H9 (cell line): ENCODE data around the gene C3orf22. TPM values are rescaled to one million over a fixed set of nuclear protein-coding genes. Genes with fewer than 3 reads are reported as not detected.

ENCODE experiments used
- DNase-seq: peaks from one replicate; pipeline ENCODE4 v3.0.0-alpha.2; 2017
- H2AFZ ChIP-seq: one replicate; pipeline ENCODE4 v1.6.1; 2013; ENCODE audit warnings: mild to moderate bottlenecking, low read length, control low read depth, moderate library complexity
- H2AK5ac ChIP-seq: 2 replicates; pipeline ENCODE4 v1.6.1; 2013; ENCODE audit warnings: low read length, control low read depth, mixed read lengths; ENCODE audit not compliant: insufficient read length
- H2BK120ac ChIP-seq: one replicate; pipeline ENCODE4 v1.6.1; 2013; ENCODE audit warnings: low read depth, mild to moderate bottlenecking, low read length, control low read depth, inconsistent platforms; ENCODE audit not compliant: poor library complexity, severe bottlenecking
- H2BK12ac ChIP-seq: 2 replicates; pipeline ENCODE4 v1.6.1; 2013; ENCODE audit warnings: low read length, control low read depth, mixed read lengths, low read depth; ENCODE audit not compliant: insufficient read length
- H2BK15ac ChIP-seq: 2 replicates; pipeline ENCODE4 v1.6.1; 2013; ENCODE audit warnings: low read depth, low read length, control low read depth
- H2BK20ac ChIP-seq: one replicate; pipeline ENCODE4 v1.6.1; 2013; ENCODE audit warnings: low read depth, mild to moderate bottlenecking, low read length, control low read depth, inconsistent platforms; ENCODE audit not compliant: poor library complexity, severe bottlenecking
- H2BK5ac ChIP-seq: 2 replicates; pipeline ENCODE4 v1.6.1; 2013; ENCODE audit warnings: low read length, control low read depth, mixed read lengths; ENCODE audit not compliant: insufficient read length
- H3K14ac ChIP-seq: 2 replicates; pipeline ENCODE4 v1.6.1; 2013; ENCODE audit warnings: low read length, control low read depth; ENCODE audit not compliant: insufficient read depth
- H3K18ac ChIP-seq: 2 replicates; pipeline ENCODE4 v1.6.1; 2013; ENCODE audit warnings: low read depth, mild to moderate bottlenecking, mixed read lengths, low read length, control low read depth; ENCODE audit not compliant: insufficient read length
- H3K23ac ChIP-seq: 2 replicates; pipeline ENCODE4 v1.6.1; 2013; ENCODE audit warnings: low read length, control low read depth, mixed read lengths, low read depth; ENCODE audit not compliant: insufficient read length
- H3K23me2 ChIP-seq: 2 replicates; pipeline ENCODE4 v1.6.1; 2013; ENCODE audit warnings: low read depth, mild to moderate bottlenecking, mixed read lengths, low read length, control low read depth; ENCODE audit not compliant: insufficient read length, poor library complexity, severe bottlenecking
- H3K27ac ChIP-seq: 2 replicates; pipeline ENCODE4 v1.5.1; 2013; ENCODE audit warnings: low read length, control low read depth, mixed read lengths, low read depth; ENCODE audit not compliant: insufficient read length
- H3K27me3 ChIP-seq: 2 replicates; pipeline ENCODE4 v1.6.1; 2013; ENCODE audit warnings: low read length, control low read depth, inconsistent platforms; ENCODE audit not compliant: insufficient read depth
- H3K4ac ChIP-seq: 2 replicates; pipeline ENCODE4 v1.6.1; 2013; ENCODE audit warnings: low read depth, mild to moderate bottlenecking, control low read depth, inconsistent platforms, low read length, moderate library complexity
- H3K4me1 ChIP-seq: 2 replicates; pipeline ENCODE4 v1.6.1; 2013; ENCODE audit warnings: low read length, control low read depth, inconsistent platforms; ENCODE audit not compliant: insufficient read depth
- H3K4me2 ChIP-seq: 2 replicates; pipeline ENCODE4 v1.6.1; 2013; ENCODE audit warnings: low read length, control low read depth, mixed read lengths; ENCODE audit not compliant: insufficient read length, insufficient read depth
- H3K56ac ChIP-seq: 2 replicates; pipeline ENCODE4 v1.6.1; 2013; ENCODE audit warnings: low read depth, mild to moderate bottlenecking, mixed read lengths, low read length, control low read depth; ENCODE audit not compliant: insufficient read length
- H3K79me1 ChIP-seq: 2 replicates; pipeline ENCODE4 v1.6.1; 2013; ENCODE audit warnings: low read depth, mild to moderate bottlenecking, moderate library complexity, low read length, control low read depth, inconsistent platforms; ENCODE audit not compliant: insufficient read depth, poor library complexity, severe bottlenecking
- H3K79me2 ChIP-seq: 2 replicates; pipeline ENCODE4 v1.6.1; 2013; ENCODE audit warnings: low read length, control low read depth, inconsistent platforms; ENCODE audit not compliant: insufficient read depth
- H3K9ac ChIP-seq: 2 replicates; pipeline ENCODE4 v1.6.1; 2013; ENCODE audit warnings: low read length, control low read depth, mixed read lengths; ENCODE audit not compliant: insufficient read length; ENCODE audit errors: extremely low read depth
- H3K9me3 ChIP-seq: one replicate; pipeline ENCODE4 v1.6.1; 2013; ENCODE audit warnings: low read depth, low read length, inconsistent platforms; ENCODE audit not compliant: control insufficient read depth
- H3T11ph ChIP-seq: one replicate; pipeline ENCODE4 v1.6.1; 2013; ENCODE audit warnings: mild to moderate bottlenecking, low read length, control low read depth, inconsistent platforms
- H4K20me1 ChIP-seq: one replicate; pipeline ENCODE4 v1.6.1; 2013; ENCODE audit not compliant: control insufficient read depth, insufficient read length, insufficient read depth
- H4K5ac ChIP-seq: 2 replicates; pipeline ENCODE4 v1.6.1; 2013; ENCODE audit warnings: low read depth, mild to moderate bottlenecking, mixed read lengths, low read length, control low read depth; ENCODE audit not compliant: insufficient read length
- H4K8ac ChIP-seq: replicated peaks from 2 replicates; pipeline ENCODE4 v1.6.1; 2013; ENCODE audit warnings: low read length, control low read depth, mixed read lengths, low read depth; ENCODE audit not compliant: insufficient read length
- H4K91ac ChIP-seq: 2 replicates; pipeline ENCODE4 v1.6.1; 2013; ENCODE audit warnings: low read depth, mild to moderate bottlenecking, moderate library complexity, mixed read lengths, low read length, control low read depth; ENCODE audit not compliant: insufficient read length
- H3K27ac Mint-ChIP-seq, 3 experiments: 2 replicates in 2 of 3; 3 replicates in 1 of 3; pipeline ENCODE4 v1.8.0; 2020 to 2021; ENCODE audit warnings: mixed read lengths in 3 of 3, mild to moderate bottlenecking in 1 of 3, moderate library complexity in 1 of 3
- H3K27me3 Mint-ChIP-seq: 2 replicates; pipeline ENCODE4 v1.8.0; 2021; ENCODE audit warnings: low read depth, mild to moderate bottlenecking, moderate library complexity, mixed read lengths
- H3K36me3 Mint-ChIP-seq, 3 experiments: 2 replicates in 2 of 3; 3 replicates in 1 of 3; pipeline ENCODE4 v1.8.0; 2020 to 2021; ENCODE audit warnings: low read depth in 3 of 3, mixed read lengths in 3 of 3; ENCODE audit not compliant: insufficient read depth in 1 of 3
- H3K4me1 Mint-ChIP-seq, 2 experiments: 2 replicates each; pipeline ENCODE4 v1.8.0; 2020; ENCODE audit warnings: mixed read lengths in 2 of 2
- H3K4me3 Mint-ChIP-seq, 2 experiments: 2 replicates in 1 of 2; 3 replicates in 1 of 2; pipeline ENCODE4 v1.8.0; 2020 to 2021; ENCODE audit warnings: mild to moderate bottlenecking in 2 of 2, mixed read lengths in 2 of 2, moderate library complexity in 1 of 2
- H3K9me3 Mint-ChIP-seq, 2 experiments: 2 replicates in 1 of 2; 3 replicates in 1 of 2; pipeline ENCODE4 v1.8.0; 2020; ENCODE audit warnings: mild to moderate bottlenecking in 2 of 2, mixed read lengths in 2 of 2, moderate library complexity in 1 of 2
- WGBS: extraction: QIAGEN DNeasy Blood & Tissue Kit; methylation state at CpG from one replicate; pipeline ENCODE4 v1.1.7; 2013; ENCODE audit warnings: missing lambda C conversion rate, low lambda C conversion rate, mixed read lengths; ENCODE audit not compliant: insufficient read length; ENCODE audit errors: extremely low coverage; 5-methylcytosine and 5-hydroxymethylcytosine counted together
- total RNA-seq: library from RNA; stranded (reverse); gene quantifications from 2 replicates; pipeline ENCODE4 v1.2.1, GENCODE V29; 2021
- TF ChIP-seq, protein P1 (sequence below): fragments of 200-600 bp; sonication (generic); conservative IDR thresholded peaks from 3 replicates; pipeline ENCODE4 v1.8.0; 2021; ENCODE audit warnings: antibody characterized with exemption, mild to moderate bottlenecking

C3orf22 gene
- total RNA-seq, 1 experiment from 2014 or later = not detected

- Mint-ChIP-seq H3K36me3 (no peaks in the 10 kb centered on the region), H3K4me3 (no peak overlapping the region), H3K9me3 (no peaks in the 10 kb centered on the region), H3K27me3 (peaks cover 2% of the 10 kb centered on the region; the same call in 1 of the 2 replicates), H3K4me1 (peaks cover 14 to 20% of the 10 kb centered on the region in 2 experiments), H3K27ac (no peak overlapping the region; a peak in 1 of 7 replicates)
- no peak overlapping the region for H2AK5ac ChIP-seq
- H4K91ac ChIP-seq = no peak overlapping the region
- no peak overlapping the region for H3K14ac ChIP-seq
- H2BK120ac ChIP-seq = no peak overlapping the region
- no peaks in the 10 kb centered on the region for H3K79me2 ChIP-seq
- no peak overlapping the region for H3K4ac ChIP-seq
- no peak overlapping the region for H3K56ac ChIP-seq
- no CpG with 5 or more reads among the region's 10 CpGs for WGBS
- H3K9ac ChIP-seq = no peak overlapping the region
- no peak overlapping the region for H4K8ac ChIP-seq
- DNase-seq = no peak
- H3K23ac ChIP-seq = no peak overlapping the region
- H3K27ac ChIP-seq = no peak overlapping the region
- TF ChIP-seq, protein P1, sequence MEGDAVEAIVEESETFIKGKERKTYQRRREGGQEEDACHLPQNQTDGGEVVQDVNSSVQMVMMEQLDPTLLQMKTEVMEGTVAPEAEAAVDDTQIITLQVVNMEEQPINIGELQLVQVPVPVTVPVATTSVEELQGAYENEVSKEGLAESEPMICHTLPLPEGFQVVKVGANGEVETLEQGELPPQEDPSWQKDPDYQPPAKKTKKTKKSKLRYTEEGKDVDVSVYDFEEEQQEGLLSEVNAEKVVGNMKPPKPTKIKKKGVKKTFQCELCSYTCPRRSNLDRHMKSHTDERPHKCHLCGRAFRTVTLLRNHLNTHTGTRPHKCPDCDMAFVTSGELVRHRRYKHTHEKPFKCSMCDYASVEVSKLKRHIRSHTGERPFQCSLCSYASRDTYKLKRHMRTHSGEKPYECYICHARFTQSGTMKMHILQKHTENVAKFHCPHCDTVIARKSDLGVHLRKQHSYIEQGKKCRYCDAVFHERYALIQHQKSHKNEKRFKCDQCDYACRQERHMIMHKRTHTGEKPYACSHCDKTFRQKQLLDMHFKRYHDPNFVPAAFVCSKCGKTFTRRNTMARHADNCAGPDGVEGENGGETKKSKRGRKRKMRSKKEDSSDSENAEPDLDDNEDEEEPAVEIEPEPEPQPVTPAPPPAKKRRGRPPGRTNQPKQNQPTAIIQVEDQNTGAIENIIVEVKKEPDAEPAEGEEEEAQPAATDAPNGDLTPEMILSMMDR = no peak
- H3K4me1 ChIP-seq = peaks cover 3% of the 10 kb centered on the region; the same call in 1 of the 2 replicates
- H3K79me1 ChIP-seq = no peaks in the 10 kb centered on the region
- no peak overlapping the region for H2BK12ac ChIP-seq
- no peak overlapping the region for H3K18ac ChIP-seq
- H2BK20ac ChIP-seq = no peak overlapping the region
- H4K5ac ChIP-seq = no peak overlapping the region
- H2BK5ac ChIP-seq = no peak overlapping the region
- no peaks in the 10 kb centered on the region for H3K23me2 ChIP-seq
- H3K27me3 ChIP-seq = no peaks in the 10 kb centered on the region
- H2BK15ac ChIP-seq = no peak overlapping the region
- no peaks in the 10 kb centered on the region for H4K20me1 ChIP-seq
- no peak overlapping the region for H3K4me2 ChIP-seq
- H3T11ph ChIP-seq = no peak overlapping the region
- no peaks in the 10 kb centered on the region for H3K9me3 ChIP-seq
- no peak overlapping the region for H2AFZ ChIP-seq
Observed at GRCh38 chr3:126503701-126504100, 55.0 kb downstream of the C3orf22 start.
